Astrocyte (in vitro differentiated cells and primary cell): ENCODE data around the gene MSX2. TPM values are rescaled to one million over a fixed set of nuclear protein-coding genes. Genes with fewer than 3 reads are reported as not detected.

Experiments used
- DNase-seq: peaks from one replicate; pipeline ENCODE4 v3.0.0-alpha.2; 2010; ENCODE audit warnings: low read depth
- FAIRE-seq: peaks from 2 replicates; lab custom pipeline; 2011; peaks lifted over from hg19 to GRCh38; lab: Jason Lieb, UNC
- H2AFZ ChIP-seq: 2 replicates; pipeline ENCODE4 v1.6.0; 2012; ENCODE audit warnings: low read depth, low read length, inconsistent platforms
- H3K27ac ChIP-seq: 2 replicates; pipeline ENCODE4 v1.5.1; 2011; ENCODE audit warnings: low read depth, low read length, inconsistent platforms
- H3K27me3 ChIP-seq: 2 replicates; pipeline ENCODE4 v1.6.0; 2011; ENCODE audit warnings: low read length, inconsistent platforms; ENCODE audit not compliant: insufficient read depth
- H3K36me3 ChIP-seq: 2 replicates; pipeline ENCODE4 v1.5.1; 2011; ENCODE audit warnings: low read length, inconsistent platforms; ENCODE audit not compliant: insufficient read depth
- H3K4me1 ChIP-seq: 2 replicates; pipeline ENCODE4 v1.5.1; 2011; ENCODE audit warnings: low read length, inconsistent platforms; ENCODE audit not compliant: insufficient read depth
- H3K4me2 ChIP-seq: 2 replicates; pipeline ENCODE4 v1.6.0; 2012; ENCODE audit warnings: low read length, inconsistent platforms
- H3K4me3 ChIP-seq: 2 replicates; pipeline ENCODE4 v1.5.1; 2011; ENCODE audit warnings: low read depth, mild to moderate bottlenecking, low read length, inconsistent platforms; ENCODE audit not compliant: insufficient read depth
- H3K79me2 ChIP-seq: 2 replicates; pipeline ENCODE4 v1.6.0; 2012; ENCODE audit warnings: mild to moderate bottlenecking, low read length, inconsistent platforms; ENCODE audit not compliant: insufficient read depth
- H3K9ac ChIP-seq: 2 replicates; pipeline ENCODE4 v1.6.0; 2012; ENCODE audit warnings: mild to moderate bottlenecking, low read length, inconsistent platforms
- H3K9me3 ChIP-seq: 2 replicates; pipeline ENCODE4 v1.5.1; 2012; ENCODE audit warnings: low read depth, mild to moderate bottlenecking, low read length, inconsistent platforms; ENCODE audit not compliant: insufficient read depth
- H4K20me1 ChIP-seq: 2 replicates; pipeline ENCODE4 v1.6.0; 2012; ENCODE audit warnings: low read length, inconsistent platforms; ENCODE audit not compliant: insufficient read depth
- H3K27ac Mint-ChIP-seq: one replicate; pipeline ENCODE4 v1.8.0; 2021; ENCODE audit warnings: mild to moderate bottlenecking, mixed read lengths; ENCODE audit not compliant: unreplicated experiment
- H3K27me3 Mint-ChIP-seq: one replicate; pipeline ENCODE4 v1.8.0; 2021; ENCODE audit warnings: low read depth, mixed read lengths; ENCODE audit not compliant: unreplicated experiment
- H3K36me3 Mint-ChIP-seq: one replicate; pipeline ENCODE4 v1.8.0; 2021; ENCODE audit warnings: low read depth, mixed read lengths; ENCODE audit not compliant: unreplicated experiment
- H3K4me1 Mint-ChIP-seq: one replicate; pipeline ENCODE4 v1.8.0; 2021; ENCODE audit warnings: low read depth, mixed read lengths; ENCODE audit not compliant: unreplicated experiment
- H3K4me3 Mint-ChIP-seq: one replicate; pipeline ENCODE4 v1.8.0; 2021; ENCODE audit warnings: mild to moderate bottlenecking, moderate library complexity, mixed read lengths; ENCODE audit not compliant: unreplicated experiment
- H3K9me3 Mint-ChIP-seq: one replicate; pipeline ENCODE4 v1.8.0; 2021; ENCODE audit warnings: mild to moderate bottlenecking, mixed read lengths; ENCODE audit not compliant: unreplicated experiment
- EZH2 ChIP-seq: IDR thresholded peaks from 2 replicates; pipeline ENCODE4 v1.6.1; 2012; ENCODE audit warnings: mild to moderate bottlenecking, low read length, inconsistent platforms; ENCODE audit not compliant: insufficient read depth
- total RNA-seq: library from RNA; stranded (reverse); gene quantifications from 2 replicates; pipeline ENCODE4 v1.2.1, GENCODE V29; 2021
- TF ChIP-seq, protein P1 (sequence below): IDR thresholded peaks from 2 replicates; pipeline ENCODE4 v1.5.1; 2011; ENCODE audit warnings: low read depth, mild to moderate bottlenecking, inconsistent platforms, low read length, moderate library complexity; ENCODE audit not compliant: insufficient read depth

MSX2 gene
- total RNA-seq, 1 donor from 2014 or later, result 12.0 TPM

DNA sequence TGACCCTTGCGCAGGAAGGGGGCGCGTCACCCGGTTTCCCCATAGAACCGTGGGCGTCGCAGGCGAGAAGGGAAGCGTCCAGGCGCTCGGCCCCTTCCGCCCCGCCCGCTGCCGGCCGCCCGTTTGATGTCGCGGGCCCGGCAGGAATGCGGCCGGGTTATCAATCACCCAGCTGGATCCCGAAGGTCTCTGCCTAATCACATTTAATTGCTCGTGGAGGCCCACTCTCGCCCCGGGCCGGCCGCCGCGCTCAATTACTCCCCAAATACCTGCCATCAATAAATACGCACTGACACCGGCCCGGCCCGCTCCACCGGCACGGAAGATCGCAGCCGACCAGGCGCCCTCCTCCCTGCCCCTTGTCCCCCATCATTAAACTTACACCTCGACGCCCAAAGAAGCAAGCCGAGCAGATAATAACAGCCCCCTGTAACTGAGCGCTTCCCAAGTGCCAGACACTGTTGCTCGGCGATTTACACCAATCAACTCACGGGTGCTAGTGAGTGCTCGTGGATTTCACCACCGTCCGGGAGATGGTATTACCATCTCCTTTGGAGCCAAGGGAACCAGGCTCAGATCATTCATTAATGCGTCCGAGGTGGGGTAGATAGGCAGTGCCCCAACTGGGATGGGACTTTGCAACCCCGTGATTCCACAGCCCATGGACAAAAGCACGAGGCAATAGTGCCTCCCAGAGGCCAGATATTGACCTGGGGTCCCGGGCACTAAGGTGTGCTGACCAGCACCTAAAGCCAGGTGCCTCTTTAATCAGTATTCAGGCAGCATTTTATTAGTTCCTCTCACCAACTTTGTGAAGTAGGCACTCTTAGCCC lies 11.3 kb downstream of the MSX2 start:
- peak; percentile 24 for DNase-seq
- H3K4me1 ChIP-seq, result peaks cover 12% of the 10 kb centered on the region

DNA sequence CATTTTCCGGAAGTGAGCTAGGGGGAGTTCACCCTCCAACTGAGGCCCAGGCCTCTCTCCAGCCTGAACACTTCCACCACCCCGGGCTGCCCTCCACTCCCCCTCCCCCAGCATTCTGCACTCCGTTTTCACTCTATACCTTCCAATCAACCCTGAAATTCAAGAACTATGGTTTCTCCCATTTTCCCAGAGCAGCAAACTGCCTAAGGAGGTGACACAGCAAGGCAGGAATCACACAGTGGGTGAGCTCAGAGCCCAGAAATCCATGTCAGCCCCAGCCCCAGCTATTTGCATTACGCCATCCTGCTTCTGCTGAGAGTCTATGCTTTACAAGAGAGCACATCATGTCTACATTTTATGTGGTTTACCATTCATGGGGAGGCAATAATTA lies 11.9 kb downstream of the MSX2 start:
- H3K4me3 ChIP-seq, result no peak overlapping the region
- H3K27me3 Mint-ChIP-seq, result peaks cover 49% of the 10 kb centered on the region

More for the DNA sequence above, 11.3 kb downstream of the MSX2 start:
- H4K20me1 ChIP-seq, result no peaks in the 10 kb centered on the region
- H3K9me3 ChIP-seq, result no peaks in the 10 kb centered on the region
- no peaks in the 10 kb centered on the region for H3K36me3 ChIP-seq
- H3K27ac ChIP-seq, result no peak overlapping the region
- peak overlapping the region; percentile 36 for H2AFZ ChIP-seq
- no peaks in the 10 kb centered on the region for H3K79me2 ChIP-seq
- Mint-ChIP-seq H3K36me3 (peaks cover 2% of the 10 kb centered on the region), H3K9me3 (no peaks in the 10 kb centered on the region), H3K27me3 (peaks cover 54% of the 10 kb centered on the region), H3K4me1 (peaks cover 29% of the 10 kb centered on the region), H3K27ac (peak overlapping the region; percentile 95), H3K4me3 (peak overlapping the region; percentile 81)
- peak overlapping the region; percentile 33 for H3K9ac ChIP-seq
- H3K4me3 ChIP-seq, result peak overlapping the region; percentile 46
- H3K4me2 ChIP-seq, result peak overlapping the region; percentile 83
- TF ChIP-seq EZH2, result peak; percentile 90
- TF ChIP-seq, protein P1, sequence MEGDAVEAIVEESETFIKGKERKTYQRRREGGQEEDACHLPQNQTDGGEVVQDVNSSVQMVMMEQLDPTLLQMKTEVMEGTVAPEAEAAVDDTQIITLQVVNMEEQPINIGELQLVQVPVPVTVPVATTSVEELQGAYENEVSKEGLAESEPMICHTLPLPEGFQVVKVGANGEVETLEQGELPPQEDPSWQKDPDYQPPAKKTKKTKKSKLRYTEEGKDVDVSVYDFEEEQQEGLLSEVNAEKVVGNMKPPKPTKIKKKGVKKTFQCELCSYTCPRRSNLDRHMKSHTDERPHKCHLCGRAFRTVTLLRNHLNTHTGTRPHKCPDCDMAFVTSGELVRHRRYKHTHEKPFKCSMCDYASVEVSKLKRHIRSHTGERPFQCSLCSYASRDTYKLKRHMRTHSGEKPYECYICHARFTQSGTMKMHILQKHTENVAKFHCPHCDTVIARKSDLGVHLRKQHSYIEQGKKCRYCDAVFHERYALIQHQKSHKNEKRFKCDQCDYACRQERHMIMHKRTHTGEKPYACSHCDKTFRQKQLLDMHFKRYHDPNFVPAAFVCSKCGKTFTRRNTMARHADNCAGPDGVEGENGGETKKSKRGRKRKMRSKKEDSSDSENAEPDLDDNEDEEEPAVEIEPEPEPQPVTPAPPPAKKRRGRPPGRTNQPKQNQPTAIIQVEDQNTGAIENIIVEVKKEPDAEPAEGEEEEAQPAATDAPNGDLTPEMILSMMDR, result peak; percentile 26
- peaks cover 59% of the 10 kb centered on the region for H3K27me3 ChIP-seq
- no peak for FAIRE-seq

More for the DNA sequence above, 11.9 kb downstream of the MSX2 start:
- Histone ChIP-seq H3K36me3 (no peaks in the 10 kb centered on the region), H4K20me1 (no peaks in the 10 kb centered on the region), H3K9me3 (no peaks in the 10 kb centered on the region), H3K4me1 (peaks cover 12% of the 10 kb centered on the region), H3K79me2 (no peaks in the 10 kb centered on the region), H3K27me3 (peaks cover 53% of the 10 kb centered on the region), H3K4me2 (peak overlapping the region; percentile 83), H3K27ac (no peak overlapping the region), H3K9ac (no peak overlapping the region), H2AFZ (no peak overlapping the region)
- no peak for TF ChIP-seq EZH2
- TF ChIP-seq, protein P1, result no peak
- peaks cover 2% of the 10 kb centered on the region for H3K36me3 Mint-ChIP-seq
- peaks cover 29% of the 10 kb centered on the region for H3K4me1 Mint-ChIP-seq
- H3K9me3 Mint-ChIP-seq, result no peaks in the 10 kb centered on the region
- H3K27ac Mint-ChIP-seq, result peak overlapping the region; percentile 95
- H3K4me3 Mint-ChIP-seq, result peak overlapping the region; percentile 40
- FAIRE-seq (no peak), DNase-seq (peak; percentile 87)
